ENCODE measurements around the gene DHDDS. TPM values are rescaled to one million over a fixed set of nuclear protein-coding genes. Genes with fewer than 3 reads are reported as not detected.

The DHDDS gene
- total RNA-seq, 1 donor from 2014 or later, result 87.2 TPM

DNA sequence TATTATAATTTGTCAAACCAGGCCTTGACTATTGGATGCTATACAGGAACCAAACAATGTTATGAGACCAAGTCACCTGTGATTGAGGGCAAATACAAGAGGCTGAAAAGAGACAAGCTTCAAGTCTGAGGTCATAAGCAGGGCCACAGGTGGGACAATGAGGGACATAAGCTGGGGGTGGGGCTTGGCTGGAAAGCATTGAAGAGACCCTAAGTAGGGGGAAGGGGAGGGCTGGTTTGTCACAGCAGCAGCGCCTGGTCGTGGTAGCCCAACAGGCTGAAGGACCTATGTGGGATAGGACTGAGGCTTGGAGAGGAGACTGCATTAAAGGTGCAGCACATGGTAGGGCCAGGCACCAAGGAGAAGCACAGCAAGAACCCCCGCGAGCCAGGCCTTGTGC lies 58.0 kb downstream of the DHDDS start:
- Mint-ChIP-seq H3K36me3 (ENCODE audit: low read depth, unreplicated experiment) (no peaks in the 10 kb centered on the region), H3K27me3 (ENCODE audit: low read depth, unreplicated experiment) (peaks cover 4% of the 10 kb centered on the region), H3K4me1 (ENCODE audit: low read depth, unreplicated experiment) (no peaks in the 10 kb centered on the region), H3K4me3 (ENCODE audit: unreplicated experiment) (no peak overlapping the region), H3K27ac (ENCODE audit: unreplicated experiment) (no peak overlapping the region), H3K9me3 (ENCODE audit: unreplicated experiment) (no peaks in the 10 kb centered on the region)
- Histone ChIP-seq H3K9ac (ENCODE audit: low read length) (no peak overlapping the region), H3K79me2 (ENCODE audit: insufficient read depth, low read length) (no peaks in the 10 kb centered on the region), H3K27ac (ENCODE audit: low read depth, low read length) (no peak overlapping the region), H4K20me1 (ENCODE audit: insufficient read depth, low read length) (no peaks in the 10 kb centered on the region), H3K27me3 (ENCODE audit: insufficient read depth, low read length) (no peaks in the 10 kb centered on the region), H3K9me3 (ENCODE audit: insufficient read depth, low read depth, low read length) (no peaks in the 10 kb centered on the region), H2AFZ (ENCODE audit: low read depth, low read length) (no peak overlapping the region), H3K36me3 (ENCODE audit: insufficient read depth, low read length) (no peaks in the 10 kb centered on the region), H3K4me2 (ENCODE audit: low read length) (no peak overlapping the region), H3K4me1 (ENCODE audit: insufficient read depth, low read length) (no peaks in the 10 kb centered on the region), H3K4me3 (ENCODE audit: insufficient read depth, low read depth, low read length) (no peak overlapping the region)
- no peak for TF ChIP-seq EZH2 (IDR thresholded peaks at IDR 0.05; ENCODE audit: insufficient read depth, low read length)
- TF ChIP-seq, protein P1, sequence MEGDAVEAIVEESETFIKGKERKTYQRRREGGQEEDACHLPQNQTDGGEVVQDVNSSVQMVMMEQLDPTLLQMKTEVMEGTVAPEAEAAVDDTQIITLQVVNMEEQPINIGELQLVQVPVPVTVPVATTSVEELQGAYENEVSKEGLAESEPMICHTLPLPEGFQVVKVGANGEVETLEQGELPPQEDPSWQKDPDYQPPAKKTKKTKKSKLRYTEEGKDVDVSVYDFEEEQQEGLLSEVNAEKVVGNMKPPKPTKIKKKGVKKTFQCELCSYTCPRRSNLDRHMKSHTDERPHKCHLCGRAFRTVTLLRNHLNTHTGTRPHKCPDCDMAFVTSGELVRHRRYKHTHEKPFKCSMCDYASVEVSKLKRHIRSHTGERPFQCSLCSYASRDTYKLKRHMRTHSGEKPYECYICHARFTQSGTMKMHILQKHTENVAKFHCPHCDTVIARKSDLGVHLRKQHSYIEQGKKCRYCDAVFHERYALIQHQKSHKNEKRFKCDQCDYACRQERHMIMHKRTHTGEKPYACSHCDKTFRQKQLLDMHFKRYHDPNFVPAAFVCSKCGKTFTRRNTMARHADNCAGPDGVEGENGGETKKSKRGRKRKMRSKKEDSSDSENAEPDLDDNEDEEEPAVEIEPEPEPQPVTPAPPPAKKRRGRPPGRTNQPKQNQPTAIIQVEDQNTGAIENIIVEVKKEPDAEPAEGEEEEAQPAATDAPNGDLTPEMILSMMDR (IDR thresholded peaks at IDR 0.05; ENCODE audit: insufficient read depth, low read depth, low read length), result no peak
- FAIRE-seq (no peak), DNase-seq (ENCODE audit: low read depth) (no peak)

DNA sequence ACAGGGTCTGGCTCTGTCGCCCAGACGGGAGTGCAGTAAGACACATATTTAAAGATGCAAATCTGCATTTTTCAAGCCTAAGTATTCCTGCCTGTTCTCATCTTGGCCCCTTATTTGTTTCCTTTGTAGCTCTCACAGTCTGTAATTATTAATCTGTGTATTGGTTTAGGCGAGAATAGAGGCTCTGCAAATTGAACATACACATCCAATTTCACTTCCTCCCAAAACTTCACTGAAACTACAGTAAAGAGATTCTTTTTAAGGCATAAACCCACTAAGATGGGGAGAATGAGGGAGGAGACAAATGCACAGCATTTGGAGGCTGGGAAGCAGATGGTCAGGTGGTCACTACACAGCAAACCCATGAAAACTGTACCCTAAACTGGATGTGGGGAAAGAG lies 61.1 kb downstream of the DHDDS start:
- Histone ChIP-seq H3K9ac (ENCODE audit: low read length) (no peak overlapping the region), H2AFZ (ENCODE audit: low read depth, low read length) (no peak overlapping the region), H3K27me3 (ENCODE audit: insufficient read depth, low read length) (no peaks in the 10 kb centered on the region), H3K27ac (ENCODE audit: low read depth, low read length) (no peak overlapping the region), H3K9me3 (ENCODE audit: insufficient read depth, low read depth, low read length) (no peaks in the 10 kb centered on the region), H3K4me1 (ENCODE audit: insufficient read depth, low read length) (no peaks in the 10 kb centered on the region), H3K36me3 (ENCODE audit: insufficient read depth, low read length) (no peaks in the 10 kb centered on the region), H3K79me2 (ENCODE audit: insufficient read depth, low read length) (no peaks in the 10 kb centered on the region), H4K20me1 (ENCODE audit: insufficient read depth, low read length) (no peaks in the 10 kb centered on the region), H3K4me3 (ENCODE audit: insufficient read depth, low read depth, low read length) (no peak overlapping the region), H3K4me2 (ENCODE audit: low read length) (no peak overlapping the region)
- Mint-ChIP-seq H3K4me3 (ENCODE audit: unreplicated experiment) (no peak overlapping the region), H3K9me3 (ENCODE audit: unreplicated experiment) (no peaks in the 10 kb centered on the region), H3K27ac (ENCODE audit: unreplicated experiment) (no peak overlapping the region), H3K36me3 (ENCODE audit: low read depth, unreplicated experiment) (no peaks in the 10 kb centered on the region), H3K4me1 (ENCODE audit: low read depth, unreplicated experiment) (no peaks in the 10 kb centered on the region), H3K27me3 (ENCODE audit: low read depth, unreplicated experiment) (peaks cover 4% of the 10 kb centered on the region)
- FAIRE-seq (no peak), DNase-seq (ENCODE audit: low read depth) (no peak)
- no peak for TF ChIP-seq EZH2 (IDR thresholded peaks at IDR 0.05; ENCODE audit: insufficient read depth, low read length)
- TF ChIP-seq, protein P1 (IDR thresholded peaks at IDR 0.05; ENCODE audit: insufficient read depth, low read depth, low read length), result no peak

DNA sequence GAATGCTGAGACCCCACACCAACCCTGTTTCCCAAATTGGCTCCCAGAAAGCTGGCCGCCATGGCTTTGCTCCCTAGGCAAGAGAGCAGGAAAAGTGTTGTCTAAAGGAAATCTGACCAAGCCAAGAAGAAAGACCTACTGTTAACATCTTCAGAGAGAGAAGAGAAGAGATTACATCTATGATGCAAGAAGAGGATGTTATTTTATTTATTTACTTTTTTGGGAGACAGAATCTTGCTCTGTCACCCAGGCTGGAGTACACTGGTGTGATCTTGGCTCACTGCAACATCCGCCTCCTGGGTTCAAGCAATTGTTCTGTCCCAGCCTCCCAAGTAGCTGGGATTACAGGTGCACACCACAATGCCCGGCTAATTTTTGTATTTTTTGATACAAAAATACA lies 61.8 kb downstream of the DHDDS start:
- no peak overlapping the region for H3K4me2 ChIP-seq (ENCODE audit: low read length)
- no peak overlapping the region for H2AFZ ChIP-seq (ENCODE audit: low read depth, low read length)
- H3K36me3 ChIP-seq (ENCODE audit: insufficient read depth, low read length), result no peaks in the 10 kb centered on the region
- Mint-ChIP-seq H3K4me3 (ENCODE audit: unreplicated experiment) (no peak overlapping the region), H3K27ac (ENCODE audit: unreplicated experiment) (no peak overlapping the region), H3K27me3 (ENCODE audit: low read depth, unreplicated experiment) (peaks cover 4% of the 10 kb centered on the region), H3K36me3 (ENCODE audit: low read depth, unreplicated experiment) (no peaks in the 10 kb centered on the region), H3K9me3 (ENCODE audit: unreplicated experiment) (no peaks in the 10 kb centered on the region), H3K4me1 (ENCODE audit: low read depth, unreplicated experiment) (no peaks in the 10 kb centered on the region)
- H3K4me3 ChIP-seq (ENCODE audit: insufficient read depth, low read depth, low read length), result no peak overlapping the region
- no peak for TF ChIP-seq EZH2 (IDR thresholded peaks at IDR 0.05; ENCODE audit: insufficient read depth, low read length)
- TF ChIP-seq, protein P1 (IDR thresholded peaks at IDR 0.05; ENCODE audit: insufficient read depth, low read depth, low read length), result no peak
- no peaks in the 10 kb centered on the region for H3K27me3 ChIP-seq (ENCODE audit: insufficient read depth, low read length)
- no peak overlapping the region for H3K27ac ChIP-seq (ENCODE audit: low read depth, low read length)
- H3K9me3 ChIP-seq (ENCODE audit: insufficient read depth, low read depth, low read length), result no peaks in the 10 kb centered on the region
- H4K20me1 ChIP-seq (ENCODE audit: insufficient read depth, low read length), result no peaks in the 10 kb centered on the region
- H3K4me1 ChIP-seq (ENCODE audit: insufficient read depth, low read length), result no peaks in the 10 kb centered on the region
- H3K79me2 ChIP-seq (ENCODE audit: insufficient read depth, low read length), result no peaks in the 10 kb centered on the region
- FAIRE-seq (no peak), DNase-seq (ENCODE audit: low read depth) (no peak)
- no peak overlapping the region for H3K9ac ChIP-seq (ENCODE audit: low read length)

Measured in astrocyte (in vitro differentiated cells and primary cell).